Neural cell (in vitro differentiated cells): ENCODE data around the gene NEXN. TPM values are rescaled to one million over a fixed set of nuclear protein-coding genes. Genes with fewer than 3 reads are reported as not detected.

Experiments used
- H2AFZ ChIP-seq: fragments of 200-600, 300-800 bp; sonication (generic), shearing (Covaris generic); 2 replicates; pipeline ENCODE4 v1.6.0; 2014; ENCODE audit warnings: low read depth, mild to moderate bottlenecking, antibody characterized with exemption, low read length, moderate library complexity
- H3F3A ChIP-seq: fragments of 200-600 bp; shearing (Covaris generic); 2 replicates; pipeline ENCODE4 v1.6.1; 2016; ENCODE audit warnings: mild to moderate bottlenecking, moderate library complexity, mixed read lengths, antibody characterized with exemption, low read length; ENCODE audit not compliant: insufficient read depth, poor library complexity, severe bottlenecking
- H3K27ac ChIP-seq: fragments of 200-600, 300-800 bp; sonication (generic), shearing (Covaris generic); 2 replicates; pipeline ENCODE4 v1.5.1; 2014; ENCODE audit warnings: mild to moderate bottlenecking, low read length, moderate library complexity
- H3K27me3 ChIP-seq: fragments of 300-800, 200-600 bp; sonication (generic), shearing (Covaris generic); 2 replicates; pipeline ENCODE4 v1.6.0; 2014; ENCODE audit warnings: mild to moderate bottlenecking, low read depth, low read length, moderate library complexity; ENCODE audit not compliant: insufficient read depth
- H3K36me3 ChIP-seq: fragments of 300-800, 200-600 bp; sonication (generic), shearing (Covaris generic); 2 replicates; pipeline ENCODE4 v1.5.1; 2014; ENCODE audit warnings: mild to moderate bottlenecking, antibody characterized with exemption, low read length, moderate library complexity; ENCODE audit not compliant: insufficient read depth
- H3K4me2 ChIP-seq: fragments of 300-800, 200-600 bp; sonication (generic), shearing (Covaris generic); 2 replicates; pipeline ENCODE4 v1.6.0; 2014; ENCODE audit warnings: mild to moderate bottlenecking, low read length
- H3K4me3 ChIP-seq: fragments of 300-800, 200-600 bp; sonication (generic), shearing (Covaris generic); 2 replicates; pipeline ENCODE4 v1.5.1; 2014; ENCODE audit warnings: mild to moderate bottlenecking, low read length, moderate library complexity
- H3K79me2 ChIP-seq: fragments of 200-600 bp; shearing (Covaris generic); replicated peaks from 2 replicates; pipeline ENCODE4 v1.6.0; 2014; ENCODE audit warnings: mild to moderate bottlenecking, low read length, moderate library complexity; ENCODE audit not compliant: insufficient read depth
- H3K9ac ChIP-seq: fragments of 300-800, 200-600 bp; sonication (generic), shearing (Covaris generic); 2 replicates; pipeline ENCODE4 v1.6.1; 2016; ENCODE audit warnings: mild to moderate bottlenecking, low read length, mixed read lengths
- H3K9me2 ChIP-seq: fragments of 200-600 bp; shearing (Covaris generic); 2 replicates; pipeline ENCODE4 v1.6.1; 2016; ENCODE audit warnings: mild to moderate bottlenecking, low read length, mixed read lengths; ENCODE audit not compliant: insufficient read depth
- H3K9me3 ChIP-seq: fragments of 200-600, 300-800 bp; sonication (generic), shearing (Covaris generic); 2 replicates; pipeline ENCODE4 v1.6.1; 2016; ENCODE audit warnings: mild to moderate bottlenecking, mixed run types, low read length, moderate library complexity, mixed read lengths
- H4K20me1 ChIP-seq: fragments of 200-600 bp; shearing (Covaris generic); 2 replicates; pipeline ENCODE4 v1.6.1; 2016; ENCODE audit warnings: mild to moderate bottlenecking, mixed run types; ENCODE audit not compliant: insufficient read depth
- CTCF ChIP-seq: fragments of 450-650 bp; IDR thresholded peaks from 2 replicates; pipeline ENCODE4 v1.5.1; 2014; ENCODE audit warnings: antibody characterized with exemption, mild to moderate bottlenecking, moderate library complexity; ENCODE audit not compliant: poor library complexity, severe bottlenecking
- EP300 ChIP-seq: fragments of 450-650 bp; conservative IDR thresholded peaks from 2 replicates; pipeline ENCODE4 v1.6.1; 2014; ENCODE audit warnings: antibody characterized with exemption, mild to moderate bottlenecking, moderate library complexity; ENCODE audit not compliant: poor library complexity, severe bottlenecking
- EZH2 ChIP-seq: fragments of 200-600, 300-800 bp; shearing (Covaris generic), sonication (generic); IDR thresholded peaks from 2 replicates; pipeline ENCODE4 v1.6.1; 2014; ENCODE audit warnings: antibody characterized with exemption, low read length, borderline replicate concordance, mild to moderate bottlenecking; ENCODE audit not compliant: insufficient read depth, poor library complexity, severe bottlenecking
- MXI1 ChIP-seq: fragments of 450-650 bp; conservative IDR thresholded peaks from 2 replicates; pipeline ENCODE4 v1.6.1; 2014; ENCODE audit warnings: antibody characterized with exemption, mild to moderate bottlenecking; ENCODE audit not compliant: poor library complexity, severe bottlenecking
- POLR2AphosphoS5 ChIP-seq: IDR thresholded peaks from 2 replicates; pipeline ENCODE4 v1.6.1; 2012
- RAD21 ChIP-seq: fragments of 450-650 bp; conservative IDR thresholded peaks from 2 replicates; pipeline ENCODE4 v1.6.1; 2014; ENCODE audit warnings: antibody characterized with exemption, mild to moderate bottlenecking, moderate library complexity
- REST ChIP-seq: IDR thresholded peaks from 2 replicates; pipeline ENCODE4 v1.6.1; 2012; ENCODE audit warnings: borderline replicate concordance
- SMC3 ChIP-seq: fragments of 450-650 bp; conservative IDR thresholded peaks from 2 replicates; pipeline ENCODE4 v1.6.1; 2014; ENCODE audit warnings: antibody characterized with exemption, mild to moderate bottlenecking, moderate library complexity; ENCODE audit not compliant: poor library complexity
- TAF1 ChIP-seq: IDR thresholded peaks from 2 replicates; pipeline ENCODE4 v1.6.1; 2012; ENCODE audit warnings: low read depth
- polyA plus RNA-seq: library from polyadenylated mRNA; depleted of rRNA; stranded (reverse); fragments of >200 nt; gene quantifications from 2 replicates; pipeline ENCODE4 v1.2.3, GENCODE V29; 2014

NEXN gene
- polyA plus RNA-seq, 1 donor from 2014 or later = 0.43 TPM

GRCh38 chr1:77929806-77930205 is 41.4 kb downstream of the NEXN start:
- no peaks in the 10 kb centered on the region for H4K20me1 ChIP-seq
- no peak overlapping the region for H3K9ac ChIP-seq
- H3K27me3 ChIP-seq = no peaks in the 10 kb centered on the region
- no peak overlapping the region for H3K4me2 ChIP-seq
- H3K79me2 ChIP-seq = no peaks in the 10 kb centered on the region
- H3K36me3 ChIP-seq = no peaks in the 10 kb centered on the region
- TF ChIP-seq TAF1 (no peak), SMC3 (no peak), EZH2 (no peak), POLR2AphosphoS5 (no peak), EP300 (no peak), REST (no peak), RAD21 (no peak)
- H3K9me2 ChIP-seq = no peaks in the 10 kb centered on the region
- H3F3A ChIP-seq = no peaks in the 10 kb centered on the region
- no peak overlapping the region for H3K27ac ChIP-seq
- H3K4me3 ChIP-seq = no peak overlapping the region
- H3K9me3 ChIP-seq = no peaks in the 10 kb centered on the region
- H2AFZ ChIP-seq = no peak overlapping the region

- H3K9ac ChIP-seq = no peak overlapping the region
- no peaks in the 10 kb centered on the region for H3K79me2 ChIP-seq
- TF ChIP-seq POLR2AphosphoS5 (no peak), REST (no peak), EZH2 (no peak), EP300 (no peak), SMC3 (no peak), CTCF (no peak), TAF1 (no peak), RAD21 (no peak), MXI1 (no peak)
- H3K36me3 ChIP-seq = peaks cover 3% of the 10 kb centered on the region
- H4K20me1 ChIP-seq = no peaks in the 10 kb centered on the region
- H3K4me3 ChIP-seq = no peak overlapping the region
- no peak overlapping the region for H3K27ac ChIP-seq
- no peaks in the 10 kb centered on the region for H3K9me3 ChIP-seq
- no peaks in the 10 kb centered on the region for H3K27me3 ChIP-seq
- no peaks in the 10 kb centered on the region for H3F3A ChIP-seq
- no peak overlapping the region for H2AFZ ChIP-seq
- no peak overlapping the region for H3K4me2 ChIP-seq
- H3K9me2 ChIP-seq = no peaks in the 10 kb centered on the region
Observed at GRCh38 chr1:77938651-77939050, 50.2 kb downstream of the NEXN start.
